ENCODE measurements around the gene TAPT1.

GRCh38 chr4:16120720-16121119 is 105.6 kb downstream of the TAPT1 start:
- no peak for TF ChIP-seq JUNB (IDR thresholded peaks at IDR 0.05)
- TF ChIP-seq MAZ (IDR thresholded peaks at IDR 0.05; ENCODE audit: borderline replicate concordance, low read depth, low read length) = no peak
- TF ChIP-seq PHF8 (IDR thresholded peaks at IDR 0.05; ENCODE audit: borderline replicate concordance, low read depth) = no peak
- no peak for TF ChIP-seq REST (IDR thresholded peaks at IDR 0.05)
- no peak for TF ChIP-seq CTCF (IDR thresholded peaks at IDR 0.05)
- TF ChIP-seq NR3C1 (IDR thresholded peaks at IDR 0.05) = no peak
- no peak for TF ChIP-seq RFX5 (IDR thresholded peaks at IDR 0.05)
- no peak for TF ChIP-seq CHD2 (IDR thresholded peaks at IDR 0.05; ENCODE audit: low read length, partially characterized antibody)
- no peak for TF ChIP-seq USF2 (IDR thresholded peaks at IDR 0.05)
- no peak for TF ChIP-seq HOXA7 (CRISPR knock-in tag; IDR thresholded peaks at IDR 0.05)
- no peak for TF ChIP-seq RCOR1 (IDR thresholded peaks at IDR 0.05; ENCODE audit: low read depth, low read length)
- no peak for TF ChIP-seq SREBF2 (IDR thresholded peaks at IDR 0.05)

Measured in A549 (cell line).